B cell (primary cell): ENCODE measurements around the gene COBL. TPM values are rescaled to one million over a fixed set of nuclear protein-coding genes. Genes with fewer than 3 reads are reported as not detected.

ENCODE experiments used
- ATAC-seq: fragments of 200-7000 bp; cut with Tn5 transposase; one replicate; pipeline ENCODE4 v1.10.0; 2021; ENCODE audit warnings: low read depth, mild to moderate bottlenecking, moderate number of reproducible peaks, moderate library complexity
- CTCF ChIA-PET: fragments of 350-600 bp; sonication (Branson Sonifier 250); formaldehyde crosslinking; loops from one replicate; lab custom pipeline; 2021; ENCODE audit warnings: antibody characterized with exemption, inconsistent platforms; lab: Charles Lee
- POLR2A ChIA-PET: fragments of 350-600 bp; sonication (Branson Sonifier 250); formaldehyde crosslinking; loops from one replicate; lab custom pipeline; 2021; ENCODE audit warnings: antibody characterized with exemption; lab: Charles Lee
- DNase-seq: peaks from one replicate; pipeline ENCODE4 v3.0.0; 2013
- H2AFZ ChIP-seq: 2 replicates; pipeline ENCODE4 v1.6.1; 2012; ENCODE audit warnings: mild to moderate bottlenecking, low read depth, low read length; ENCODE audit not compliant: insufficient read depth, poor library complexity, severe bottlenecking
- H3K27ac ChIP-seq, 2 donors: 1 replicate in 1 of 2; 2 replicates in 1 of 2; pipeline ENCODE4 v1.5.1; 2012 to 2013; ENCODE audit warnings: low read length in 2 of 2, mild to moderate bottlenecking in 2 of 2, moderate library complexity in 1 of 2
- H3K27me3 ChIP-seq, 4 experiments: fragments of 200-600 bp in 1 of 4; sonication (generic) in 1 of 4; replicated peaks in 1 of 4; 1 replicate in 2 of 4; 2 replicates in 2 of 4; pipeline versions ENCODE4 v1.6.1 to v1.7.0; 2013 to 2016; ENCODE audit warnings: low read length in 3 of 4, mild to moderate bottlenecking in 2 of 4, mixed read lengths in 1 of 4, moderate library complexity in 1 of 4; ENCODE audit not compliant: insufficient read depth in 4 of 4, control insufficient read depth in 3 of 4; ENCODE audit errors: control extremely low read depth in 1 of 4
- H3K36me3 ChIP-seq, 2 experiments: replicated peaks in 1 of 2; 1 replicate in 1 of 2; 2 replicates in 1 of 2; pipeline versions ENCODE4 v1.6.1 to v1.7.1; 2013; ENCODE audit warnings: low read length in 1 of 2; ENCODE audit not compliant: insufficient read depth in 2 of 2, control insufficient read depth in 1 of 2; ENCODE audit errors: control extremely low read depth in 1 of 2, extremely low read depth in 1 of 2
- H3K4me1 ChIP-seq, 2 donors: fragments of 200-600 bp in 1 of 2; sonication (generic) in 1 of 2; 1 replicate in 1 of 2; 2 replicates in 1 of 2; pipeline versions ENCODE4 v1.5.1 to v1.6.1; 2013 to 2017; ENCODE audit warnings: low read length in 2 of 2; ENCODE audit not compliant: control insufficient read depth in 2 of 2, insufficient read depth in 2 of 2
- H3K4me2 ChIP-seq: replicated peaks from 2 replicates; pipeline ENCODE3; 2012; ENCODE audit warnings: mild to moderate bottlenecking, low read depth, low read length; ENCODE audit not compliant: poor library complexity, severe bottlenecking
- H3K4me3 ChIP-seq, 5 experiments: fragments of 200-600 bp in 1 of 5; sonication (generic) in 1 of 5; 1 replicate in 3 of 5; 2 replicates in 2 of 5; pipeline versions ENCODE4 v1.5.1 to v1.7.0; 2011 to 2016; ENCODE audit warnings: low read length in 4 of 5, mild to moderate bottlenecking in 4 of 5, low read depth in 2 of 5, control low read depth in 1 of 5, moderate library complexity in 1 of 5; ENCODE audit not compliant: insufficient read depth in 1 of 5; ENCODE audit errors: control extremely low read depth in 1 of 5, extremely low read depth in 1 of 5
- H3K79me2 ChIP-seq: fragments of 200-600 bp; sonication (generic); one replicate; pipeline ENCODE4 v1.6.0; 2016; ENCODE audit warnings: low read length; ENCODE audit not compliant: control insufficient read depth, insufficient read depth
- H3K9ac ChIP-seq: fragments of 200-600 bp; sonication (generic); 2 replicates; pipeline ENCODE4 v1.6.1; 2017; ENCODE audit warnings: mild to moderate bottlenecking, low read length, moderate library complexity
- H3K9me3 ChIP-seq, 3 donors: one replicate each; pipeline versions ENCODE4 v1.6.1 to v1.7.1; 2013; ENCODE audit warnings: low read length in 2 of 3; ENCODE audit not compliant: control insufficient read depth in 2 of 3, insufficient read depth in 1 of 3; ENCODE audit errors: control extremely low read depth in 1 of 3
- H4K20me1 ChIP-seq: 2 replicates; pipeline ENCODE4 v1.6.0; 2012; ENCODE audit warnings: mild to moderate bottlenecking, low read length; ENCODE audit not compliant: insufficient read depth, control insufficient read depth, poor library complexity, severe bottlenecking
- H3K27ac Mint-ChIP-seq: one replicate; pipeline ENCODE4 v1.8.0; 2021; ENCODE audit warnings: mixed read lengths
- H3K27me3 Mint-ChIP-seq: one replicate; pipeline ENCODE4 v1.8.0; 2021; ENCODE audit warnings: mixed read lengths
- H3K4me1 Mint-ChIP-seq: one replicate; pipeline ENCODE4 v1.8.0; 2021; ENCODE audit warnings: mixed read lengths
- H3K4me3 Mint-ChIP-seq: one replicate; pipeline ENCODE4 v1.8.0; 2021; ENCODE audit warnings: mixed read lengths
- H3K9me3 Mint-ChIP-seq: one replicate; pipeline ENCODE4 v1.8.0; 2022; ENCODE audit warnings: mixed read lengths; ENCODE audit not compliant: insufficient read depth
- EZH2 ChIP-seq: IDR thresholded peaks from 2 replicates; pipeline ENCODE4 v1.6.1; 2012; ENCODE audit warnings: borderline replicate concordance, low read depth, mild to moderate bottlenecking, moderate library complexity, low read length; ENCODE audit not compliant: insufficient read depth, poor library complexity, severe bottlenecking
- WGBS: methylation state at CpG from one replicate; pipeline ENCODE4 v1.1.5; 2013; ENCODE audit warnings: missing lambda C conversion rate; ENCODE audit not compliant: insufficient coverage; 5-methylcytosine and 5-hydroxymethylcytosine counted together
- intact Hi-C: fragments of 100-400 bp; cut with micrococcal nuclease; formaldehyde crosslinking; loops from one replicate; pipeline ENCODE4 v1.10.0; 2022
- polyA plus RNA-seq: library from polyadenylated mRNA; depleted of rRNA; stranded (reverse); fragments of >200 nt; gene quantifications from 2 replicates; pipeline ENCODE4 v1.2.3, GENCODE V29; 2012
- total RNA-seq, 2 donors: library from RNA; stranded (reverse); fragments of 120-200 nt in 1 of 2; gene quantifications; 1 replicate in 1 of 2; 2 replicates in 1 of 2; pipeline versions ENCODE4 v1.2.3 to v1.2.4, GENCODE V29; 2013 to 2022
- TF ChIP-seq, protein P1 (sequence below): fragments of 200-600 bp; IDR thresholded peaks from one replicate; pipeline ENCODE4 v1.8.0; 2022; ENCODE audit warnings: antibody characterized with exemption, mild to moderate bottlenecking

The COBL gene
- total and polyA plus RNA-seq, 2 donors (not counting 1 experiment from before 2014, with no cell fraction given): not detected

DNA sequence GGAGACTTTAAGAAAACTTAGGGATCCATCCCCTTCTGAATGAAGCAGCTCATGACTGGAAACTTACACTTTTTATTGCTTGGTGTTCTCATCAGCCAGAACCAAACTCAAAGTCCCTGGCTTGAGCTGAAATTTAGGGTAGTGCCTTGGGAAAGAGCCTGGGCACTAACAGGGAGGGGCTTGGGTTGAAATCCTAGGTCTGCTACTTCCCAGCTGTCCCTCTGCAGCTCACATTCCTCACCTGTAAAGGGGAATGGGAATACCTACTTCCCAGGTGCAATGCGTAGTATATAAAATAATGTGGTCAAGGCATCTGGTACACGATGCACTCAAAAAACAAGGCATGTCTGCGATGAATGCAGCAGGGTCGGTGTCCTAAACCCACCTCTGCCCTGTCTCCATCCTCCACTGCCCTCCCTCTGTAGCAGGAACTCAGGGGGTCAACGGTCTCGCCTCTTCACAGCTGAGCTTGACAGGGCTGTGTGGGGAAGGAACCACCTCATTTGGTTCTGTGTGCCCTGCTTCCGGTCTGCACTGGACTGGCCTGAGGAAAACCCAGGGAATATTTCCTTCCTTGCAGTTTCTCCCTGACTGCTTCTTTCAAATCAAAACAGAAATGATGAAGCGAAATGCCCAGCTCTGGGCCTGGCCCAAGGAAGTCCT lies 80.0 kb downstream of the COBL start:
- no peaks in the 10 kb centered on the region for H3K36me3 ChIP-seq
- Mint-ChIP-seq H3K4me1 (no peaks in the 10 kb centered on the region), H3K27ac (no peak overlapping the region), H3K4me3 (no peak overlapping the region), H3K9me3 (no peaks in the 10 kb centered on the region), H3K27me3 (no peaks in the 10 kb centered on the region)
- no peaks in the 10 kb centered on the region for H4K20me1 ChIP-seq
- intact Hi-C loops: no loop called here
- no peaks in the 10 kb centered on the region for H3K27me3 ChIP-seq
- no peak overlapping the region for H3K4me3 ChIP-seq
- ChIA-PET POLR2A (no interaction called here), CTCF (no interaction called here)
- TF ChIP-seq, protein P1, sequence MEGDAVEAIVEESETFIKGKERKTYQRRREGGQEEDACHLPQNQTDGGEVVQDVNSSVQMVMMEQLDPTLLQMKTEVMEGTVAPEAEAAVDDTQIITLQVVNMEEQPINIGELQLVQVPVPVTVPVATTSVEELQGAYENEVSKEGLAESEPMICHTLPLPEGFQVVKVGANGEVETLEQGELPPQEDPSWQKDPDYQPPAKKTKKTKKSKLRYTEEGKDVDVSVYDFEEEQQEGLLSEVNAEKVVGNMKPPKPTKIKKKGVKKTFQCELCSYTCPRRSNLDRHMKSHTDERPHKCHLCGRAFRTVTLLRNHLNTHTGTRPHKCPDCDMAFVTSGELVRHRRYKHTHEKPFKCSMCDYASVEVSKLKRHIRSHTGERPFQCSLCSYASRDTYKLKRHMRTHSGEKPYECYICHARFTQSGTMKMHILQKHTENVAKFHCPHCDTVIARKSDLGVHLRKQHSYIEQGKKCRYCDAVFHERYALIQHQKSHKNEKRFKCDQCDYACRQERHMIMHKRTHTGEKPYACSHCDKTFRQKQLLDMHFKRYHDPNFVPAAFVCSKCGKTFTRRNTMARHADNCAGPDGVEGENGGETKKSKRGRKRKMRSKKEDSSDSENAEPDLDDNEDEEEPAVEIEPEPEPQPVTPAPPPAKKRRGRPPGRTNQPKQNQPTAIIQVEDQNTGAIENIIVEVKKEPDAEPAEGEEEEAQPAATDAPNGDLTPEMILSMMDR: no peak
- no peak for TF ChIP-seq EZH2
- H2AFZ ChIP-seq: no peak overlapping the region
- no peak for DNase-seq
- no peaks in the 10 kb centered on the region for H3K79me2 ChIP-seq
- WGBS: 86% methylated on average over 2 of the region's 8 CpGs
- ATAC-seq: no peak
- H3K27ac ChIP-seq: no peak overlapping the region
- no peak overlapping the region for H3K9ac ChIP-seq
- H3K9me3 ChIP-seq: no peaks in the 10 kb centered on the region
- no peaks in the 10 kb centered on the region for H3K4me1 ChIP-seq
- H3K4me2 ChIP-seq: no peak overlapping the region

DNA sequence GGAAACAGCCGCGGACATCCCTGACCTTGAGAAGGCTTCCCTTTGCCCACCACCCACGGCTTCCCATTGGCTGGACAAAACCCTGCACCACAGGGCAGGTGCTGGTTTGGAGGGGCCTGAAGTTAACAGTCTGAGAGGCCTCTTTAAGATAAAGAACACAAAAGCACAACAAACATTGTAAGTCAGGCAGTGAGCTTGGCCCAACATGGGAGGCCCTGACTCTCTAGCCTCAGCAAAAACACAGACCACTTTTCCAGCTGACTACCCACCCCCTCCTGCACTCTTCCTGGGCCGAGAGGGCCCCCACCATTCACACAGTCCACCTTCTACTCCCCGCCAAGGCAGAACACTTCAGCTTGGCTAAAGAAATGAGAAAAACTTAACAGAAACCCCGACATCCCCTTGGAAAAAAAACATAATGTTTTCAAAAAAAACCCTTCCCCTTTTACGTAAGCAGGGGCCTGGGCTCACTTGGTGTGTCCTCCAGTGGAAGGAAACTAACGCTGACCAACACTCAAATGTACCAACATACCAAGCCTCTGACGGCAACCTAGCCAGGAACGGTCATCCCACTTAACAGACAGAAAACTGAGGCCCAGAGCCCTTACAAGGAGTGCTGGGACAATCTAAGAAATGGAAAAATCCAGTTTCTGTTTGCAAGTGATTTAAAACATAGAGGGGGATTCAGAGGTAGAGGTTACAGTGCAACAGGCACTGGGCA lies 80.9 kb downstream of the COBL start:
- Mint-ChIP-seq H3K4me3 (no peak overlapping the region), H3K27me3 (peaks cover under 1% of the 10 kb centered on the region), H3K4me1 (no peaks in the 10 kb centered on the region), H3K9me3 (no peaks in the 10 kb centered on the region), H3K27ac (no peak overlapping the region)
- Histone ChIP-seq H2AFZ (no peak overlapping the region), H3K79me2 (no peaks in the 10 kb centered on the region), H3K9ac (no peak overlapping the region), H3K36me3 (no peaks in the 10 kb centered on the region), H3K4me3 (no peak overlapping the region), H3K27ac (no peak overlapping the region), H3K4me1 (no peaks in the 10 kb centered on the region), H3K9me3 (no peaks in the 10 kb centered on the region), H3K27me3 (no peaks in the 10 kb centered on the region), H4K20me1 (no peaks in the 10 kb centered on the region), H3K4me2 (no peak overlapping the region)
- WGBS: 81% methylated on average over 6 of the region's 10 CpGs
- DNase-seq (no peak), ATAC-seq (no peak)
- CTCF ChIA-PET: no interaction called here
- POLR2A ChIA-PET: no interaction called here
- no peak for TF ChIP-seq EZH2
- TF ChIP-seq, protein P1: no peak
- intact Hi-C loops: no loop called here
